ENCODE measurements around the gene URI1.

DNA sequence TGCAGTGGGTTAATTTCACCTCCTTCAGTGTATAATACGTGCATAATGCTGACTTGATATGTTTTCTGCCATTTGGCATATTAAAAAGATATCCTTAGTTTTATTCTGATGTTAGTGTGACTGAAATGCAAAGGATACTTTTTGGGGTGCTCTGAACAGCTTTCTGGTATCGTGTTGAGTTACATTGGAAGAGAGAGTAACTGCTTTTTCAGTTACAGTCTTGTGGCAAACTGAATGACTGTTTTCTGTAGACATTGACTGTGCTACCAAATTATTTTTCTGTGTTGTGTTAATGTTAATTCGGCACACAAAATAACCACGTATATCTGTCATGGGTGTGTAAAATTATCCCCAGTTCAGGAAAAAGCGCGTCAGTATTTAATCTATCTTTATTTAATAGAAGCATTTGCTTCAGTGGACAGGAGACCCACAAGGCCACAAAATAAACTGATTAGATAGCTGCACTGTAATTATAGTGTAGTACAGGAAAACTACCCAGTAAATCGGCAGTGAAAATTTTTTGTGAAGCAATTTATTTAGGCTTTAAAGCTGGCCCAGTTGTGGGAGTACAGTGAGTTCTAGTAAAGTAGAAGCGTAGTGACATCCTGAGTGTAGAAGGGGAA, 2.5 kb downstream of the URI1 start:
- TF ChIP-seq, protein P1, sequence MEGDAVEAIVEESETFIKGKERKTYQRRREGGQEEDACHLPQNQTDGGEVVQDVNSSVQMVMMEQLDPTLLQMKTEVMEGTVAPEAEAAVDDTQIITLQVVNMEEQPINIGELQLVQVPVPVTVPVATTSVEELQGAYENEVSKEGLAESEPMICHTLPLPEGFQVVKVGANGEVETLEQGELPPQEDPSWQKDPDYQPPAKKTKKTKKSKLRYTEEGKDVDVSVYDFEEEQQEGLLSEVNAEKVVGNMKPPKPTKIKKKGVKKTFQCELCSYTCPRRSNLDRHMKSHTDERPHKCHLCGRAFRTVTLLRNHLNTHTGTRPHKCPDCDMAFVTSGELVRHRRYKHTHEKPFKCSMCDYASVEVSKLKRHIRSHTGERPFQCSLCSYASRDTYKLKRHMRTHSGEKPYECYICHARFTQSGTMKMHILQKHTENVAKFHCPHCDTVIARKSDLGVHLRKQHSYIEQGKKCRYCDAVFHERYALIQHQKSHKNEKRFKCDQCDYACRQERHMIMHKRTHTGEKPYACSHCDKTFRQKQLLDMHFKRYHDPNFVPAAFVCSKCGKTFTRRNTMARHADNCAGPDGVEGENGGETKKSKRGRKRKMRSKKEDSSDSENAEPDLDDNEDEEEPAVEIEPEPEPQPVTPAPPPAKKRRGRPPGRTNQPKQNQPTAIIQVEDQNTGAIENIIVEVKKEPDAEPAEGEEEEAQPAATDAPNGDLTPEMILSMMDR (conservative IDR thresholded peaks at IDR 0.05) = no peak
- TF ChIP-seq EZH2 (IDR thresholded peaks at IDR 0.05; ENCODE audit: low read depth) = no peak

Data from PC-9 (cell line).